Naive thymus-derived CD8-positive, alpha-beta T cell (primary cell): ENCODE results near the gene PDE10A. TPM values are rescaled to one million over a fixed set of nuclear protein-coding genes. Genes with fewer than 3 reads are reported as not detected.

Source experiments
- ATAC-seq, 2 donors: fragments of 150-1000 bp; cut with Tn5 transposase in 1 of 2; sonication (Bioruptor Pico), chemical (Tn5 transposase) in 1 of 2; 1 replicate in 1 of 2; 2 replicates in 1 of 2; pipeline ENCODE4 v1.10.0; 2021; ENCODE audit warnings: mild to moderate bottlenecking in 2 of 2, moderate library complexity in 2 of 2
- POLR2A ChIA-PET: fragments of 350-600 bp; sonication (Branson Sonifier 250); formaldehyde crosslinking; loops from one replicate; lab custom pipeline; 2021; ENCODE audit warnings: antibody characterized with exemption; lab: Charles Lee
- DNase-seq, 10 donors: peaks; one replicate each; pipeline versions ENCODE4 v3.0.0 to v3.0.0-alpha.2; 2020 to 2022
- H3K27ac Mint-ChIP-seq, 10 donors: one replicate each; pipeline ENCODE4 v1.8.0; 2020 to 2022; ENCODE audit warnings: mild to moderate bottlenecking in 10 of 10, mixed read lengths in 10 of 10, moderate library complexity in 4 of 10, inconsistent platforms in 1 of 10
- H3K27me3 Mint-ChIP-seq, 5 donors: one replicate each; pipeline ENCODE4 v1.8.0; 2021 to 2022; ENCODE audit warnings: mixed read lengths in 5 of 5
- H3K36me3 Mint-ChIP-seq, 3 donors: one replicate each; pipeline ENCODE4 v1.8.0; 2020 to 2022; ENCODE audit warnings: mixed read lengths in 3 of 3, mild to moderate bottlenecking in 2 of 3, inconsistent platforms in 1 of 3
- H3K4me1 Mint-ChIP-seq, 4 donors: one replicate each; pipeline ENCODE4 v1.8.0; 2021 to 2022; ENCODE audit warnings: mixed read lengths in 4 of 4
- H3K4me3 Mint-ChIP-seq, 10 donors: one replicate each; pipeline ENCODE4 v1.8.0; 2020 to 2022; ENCODE audit warnings: mild to moderate bottlenecking in 10 of 10, mixed read lengths in 10 of 10, moderate library complexity in 6 of 10, inconsistent platforms in 1 of 10
- H3K9me3 Mint-ChIP-seq, 9 donors: one replicate each; pipeline ENCODE4 v1.8.0; 2020 to 2022; ENCODE audit warnings: mixed read lengths in 9 of 9, mild to moderate bottlenecking in 3 of 9, inconsistent platforms in 1 of 9, moderate library complexity in 1 of 9
- polyA plus RNA-seq, 3 donors: library from polyadenylated mRNA; unstranded; fragments of 300-500 nt; fragmentation: Illumina TruSeq; gene quantifications; one replicate each; pipeline ENCODE4 v1.2.3, GENCODE V29; 2021
- total RNA-seq, 8 experiments: library from RNA in 2 of 8; stranded (reverse) in 2 of 8; gene quantifications; one replicate each; pipeline ENCODE4 v1.2.3 and lab custom pipeline; 2021 to 2026

The PDE10A gene
- total RNA-seq (not detected), polyA plus RNA-seq (not detected), total RNA-seq (lab: John Stamatoyannopoulos, UW) (0 to 0.26 (median 0.08) reads per million in 6 experiments)

DNA sequence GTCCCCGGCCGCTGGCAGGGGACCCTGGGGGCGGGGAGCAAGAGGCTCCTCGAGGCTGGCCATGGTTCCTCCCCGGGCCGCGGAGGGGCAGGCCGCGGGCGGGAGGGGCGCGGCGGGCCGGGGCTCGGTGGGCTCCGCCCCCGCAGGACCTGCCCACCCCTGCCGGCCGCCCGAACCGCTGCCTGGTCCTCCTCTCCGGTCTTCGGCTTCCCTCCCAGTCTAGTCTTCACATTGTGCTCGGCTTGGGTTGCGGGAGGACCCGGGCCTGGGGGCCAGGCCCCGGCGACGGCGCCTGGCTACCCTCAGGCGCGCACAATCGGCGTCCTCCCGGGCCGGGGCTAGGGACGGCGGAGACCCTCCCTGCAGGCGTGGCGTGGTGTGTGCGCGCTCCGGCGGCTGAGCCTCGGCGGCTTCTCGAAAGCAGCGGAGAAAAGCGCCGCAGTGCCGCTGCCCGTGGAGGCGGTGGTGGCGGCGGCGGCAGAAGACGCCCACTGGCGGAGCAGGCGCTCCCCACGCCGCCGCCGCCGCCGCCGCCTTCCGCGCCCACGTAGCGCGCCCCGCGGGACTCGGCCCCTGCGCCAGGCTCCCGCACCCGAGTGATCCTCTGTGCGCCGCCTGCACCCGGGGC lies at the start of gene PDE10A:
Gene PDE10A, minus strand, starts transcription at position 493 of the 628 bp plus-strand sequence. Its CDS starts 430 bp downstream, at position 63.
- Mint-ChIP-seq H3K4me3 (peak within 1 kb of the TSS in 6 of 10 donors; percentile 19 to 63 (median 32)), H3K9me3 (peaks cover 0 to 4% (median 0%) of the 10 kb centered on the region in 9 donors), H3K27ac (no peak within 1 kb of the TSS), H3K36me3 (peaks cover 0 to 4% (median 2%) of the 10 kb centered on the region in 3 donors), H3K27me3 (peaks cover 30 to 57% (median 43%) of the 10 kb centered on the region in 5 donors), H3K4me1 (peaks cover 0 to 12% (median 6%) of the 10 kb centered on the region in 4 donors)
- ATAC-seq, result no peak
- DNase-seq, result no peak
- POLR2A ChIA-PET, result no interaction called here

DNA sequence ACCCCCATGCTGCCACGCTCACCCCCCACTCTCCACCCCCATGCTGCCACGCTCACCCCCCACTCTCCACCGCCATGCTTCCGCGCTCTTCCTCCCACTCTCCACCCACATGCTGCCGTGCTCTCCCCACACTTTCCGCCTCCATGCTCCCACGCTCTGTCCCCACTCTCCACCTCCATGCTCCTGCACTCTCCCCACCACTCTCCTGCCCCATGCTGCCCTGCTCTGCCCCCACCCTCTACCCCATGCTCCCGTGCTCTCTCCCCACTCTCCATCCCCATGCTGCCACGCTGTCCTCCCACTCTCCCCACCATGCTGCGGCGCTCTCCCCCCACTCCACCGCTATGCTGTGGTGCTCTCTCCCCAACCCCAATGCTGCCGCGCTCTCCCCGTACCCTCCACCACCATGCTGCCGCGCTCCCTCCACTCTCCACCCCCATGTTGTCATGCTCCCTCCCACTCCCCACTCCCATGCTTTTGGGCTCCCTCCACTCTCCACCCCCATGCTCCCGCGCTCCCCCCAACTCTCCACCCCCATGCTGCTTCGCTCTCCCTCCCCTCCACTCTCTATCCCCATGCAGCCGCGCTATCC lies 46.0 kb upstream of the PDE10A start:
- H3K4me1 Mint-ChIP-seq, result peaks cover 0 to 2% (median 0%) of the 10 kb centered on the region in 4 donors
- POLR2A ChIA-PET, result no interaction called here
- no peak overlapping the region for H3K4me3 Mint-ChIP-seq
- DNase-seq (no peak), ATAC-seq (no peak)
- no peak overlapping the region for H3K27ac Mint-ChIP-seq
- H3K36me3 Mint-ChIP-seq, result peaks cover 0 to 2% (median 0%) of the 10 kb centered on the region in 3 donors
- H3K27me3 Mint-ChIP-seq, result peaks cover 0 to 9% (median 2%) of the 10 kb centered on the region in 5 donors
- peaks cover 0 to 12% (median 0%) of the 10 kb centered on the region in 9 donors for H3K9me3 Mint-ChIP-seq

DNA sequence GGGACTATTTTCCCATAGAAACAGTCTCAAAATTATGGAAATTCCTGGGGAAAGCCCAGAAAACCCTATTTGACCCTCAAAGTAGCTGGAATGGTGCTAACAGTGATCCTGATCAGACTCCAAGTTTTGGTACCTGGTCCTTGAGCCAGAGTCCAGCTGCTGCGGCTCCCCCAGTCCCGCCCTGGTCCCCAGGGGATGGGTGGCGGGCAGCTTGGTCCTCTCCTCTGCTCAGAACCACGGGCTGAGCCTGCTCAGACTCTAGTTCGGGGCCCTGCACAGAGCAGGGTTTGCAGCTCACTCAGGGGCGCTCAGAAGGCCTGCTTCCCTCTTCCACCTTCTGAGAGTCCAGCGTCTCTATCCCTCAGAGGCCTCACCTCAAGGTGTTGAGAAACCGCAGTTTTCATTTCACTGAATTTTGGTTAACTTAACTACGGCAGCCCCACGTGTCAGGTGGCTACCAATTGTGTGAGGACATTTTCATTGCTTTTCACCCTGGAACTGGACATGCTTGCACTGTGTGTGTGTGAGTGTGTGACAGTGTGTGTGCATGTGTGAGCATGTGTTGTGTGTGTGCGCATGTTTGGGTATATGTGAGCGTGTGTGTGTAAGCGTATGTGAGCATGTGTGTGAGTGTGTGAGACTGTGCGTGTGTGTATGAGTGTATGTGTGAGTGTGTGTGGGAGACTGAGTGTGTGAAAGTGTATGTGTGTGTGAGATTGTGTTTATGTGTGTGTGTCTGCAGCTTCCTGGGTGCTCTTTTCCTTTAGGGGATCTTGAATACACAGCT lies 44.2 kb upstream of the PDE10A start:
- Mint-ChIP-seq H3K27me3 (peaks cover 0 to 9% (median 2%) of the 10 kb centered on the region in 5 donors), H3K36me3 (peaks cover 0 to 2% (median 0%) of the 10 kb centered on the region in 3 donors), H3K4me3 (no peak overlapping the region), H3K27ac (no peak overlapping the region), H3K9me3 (peaks cover 0 to 12% (median 0%) of the 10 kb centered on the region in 9 donors), H3K4me1 (peaks cover 0 to 2% (median 0%) of the 10 kb centered on the region in 4 donors)
- ATAC-seq (no peak), DNase-seq (no peak)
- POLR2A ChIA-PET, result no interaction called here

- H3K4me1 Mint-ChIP-seq, result peaks cover 0 to 2% (median 0%) of the 10 kb centered on the region in 4 donors
- H3K4me3 Mint-ChIP-seq, result no peak overlapping the region
- ATAC-seq (no peak), DNase-seq (no peak)
- peaks cover 0 to 12% (median 0%) of the 10 kb centered on the region in 9 donors for H3K9me3 Mint-ChIP-seq
- H3K27ac Mint-ChIP-seq, result no peak overlapping the region
- POLR2A ChIA-PET, result no interaction called here
- H3K27me3 Mint-ChIP-seq, result peaks cover 0 to 9% (median 2%) of the 10 kb centered on the region in 5 donors
- peaks cover 0 to 2% (median 0%) of the 10 kb centered on the region in 3 donors for H3K36me3 Mint-ChIP-seq
These were observed 42.9 kb upstream of the PDE10A start for GRCh38 chr6:165705941-165706340.

- H3K27me3 Mint-ChIP-seq, result peaks cover 0 to 8% (median 0%) of the 10 kb centered on the region in 5 donors
- POLR2A ChIA-PET, result no interaction called here
- H3K4me1 Mint-ChIP-seq, result no peaks in the 10 kb centered on the region
- peaks cover 0 to 7% (median 0%) of the 10 kb centered on the region in 9 donors for H3K9me3 Mint-ChIP-seq
- no peak overlapping the region for H3K4me3 Mint-ChIP-seq
- no peaks in the 10 kb centered on the region for H3K36me3 Mint-ChIP-seq
- no peak for ATAC-seq
- H3K27ac Mint-ChIP-seq, result no peak overlapping the region
- no peak for DNase-seq
These were observed 41.2 kb upstream of the PDE10A start for GRCh38 chr6:165704045-165704748.

GRCh38 chr6:165702669-165703068 lies 39.6 kb upstream of the PDE10A start:
- Mint-ChIP-seq H3K36me3 (no peaks in the 10 kb centered on the region), H3K4me3 (no peak overlapping the region), H3K4me1 (no peaks in the 10 kb centered on the region), H3K27ac (no peak overlapping the region), H3K9me3 (peaks cover 0 to 13% (median 3%) of the 10 kb centered on the region in 9 donors), H3K27me3 (peaks cover 0 to 8% (median 2%) of the 10 kb centered on the region in 5 donors)
- DNase-seq, result no peak
- POLR2A ChIA-PET, result no interaction called here
- no peak for ATAC-seq

DNA sequence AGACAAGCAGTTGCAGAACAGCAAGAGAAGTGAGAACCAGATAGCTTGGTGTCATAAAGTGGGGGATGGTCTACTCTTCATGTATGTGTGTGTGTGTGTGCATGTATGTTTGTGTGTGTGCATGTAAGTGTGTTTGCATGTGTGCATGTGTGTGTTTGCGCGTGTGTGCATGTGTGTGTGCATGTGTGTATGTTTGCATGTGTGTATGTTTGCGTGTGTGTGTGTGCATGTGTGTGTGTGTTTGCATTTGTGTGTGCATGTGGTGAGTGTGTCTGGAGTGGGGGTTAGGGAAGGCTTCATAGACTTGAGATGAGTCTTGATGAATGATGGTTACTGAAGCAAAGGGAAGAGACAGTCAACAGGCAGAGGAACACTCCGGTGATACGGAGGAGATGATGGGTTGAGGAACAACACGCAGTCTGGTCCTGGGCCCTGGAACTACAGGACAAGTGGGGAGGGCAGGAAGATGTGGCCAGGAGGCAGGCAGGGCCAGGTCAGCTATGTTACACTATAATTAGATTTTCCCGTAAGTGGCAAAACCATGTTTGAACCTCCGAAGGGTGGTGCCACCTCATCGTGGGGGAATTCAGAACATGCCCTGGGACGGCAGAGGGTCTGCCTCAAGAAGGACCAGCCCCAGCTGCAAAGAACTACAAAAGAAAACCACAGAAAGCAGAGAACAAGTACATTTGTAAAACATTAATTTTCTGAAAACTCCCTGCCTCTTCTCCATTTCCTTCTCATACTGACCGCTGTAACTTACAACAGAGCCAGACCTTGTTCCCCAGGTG lies 38.7 kb upstream of the PDE10A start:
- Mint-ChIP-seq H3K36me3 (no peaks in the 10 kb centered on the region), H3K9me3 (peaks cover 0 to 20% (median 6%) of the 10 kb centered on the region in 9 donors), H3K27me3 (peaks cover 0 to 8% (median under 1%) of the 10 kb centered on the region in 5 donors), H3K27ac (peak overlapping the region in 1 of 10 donors; percentile 3), H3K4me1 (no peaks in the 10 kb centered on the region), H3K4me3 (no peak overlapping the region)
- ATAC-seq (no peak), DNase-seq (no peak)
- POLR2A ChIA-PET, result interaction anchor here (0.6 kb wide), 1 partner anchor 14 kb away, joined by 3 read pairs; no protein-coding TSS in a partner anchor

- POLR2A ChIA-PET, result interaction anchor here (0.6 kb wide), 1 partner anchor 15 kb away, joined by 3 read pairs; no protein-coding TSS in a partner anchor
- H3K9me3 Mint-ChIP-seq, result peaks cover 0 to 24% (median 6%) of the 10 kb centered on the region in 9 donors
- H3K27ac Mint-ChIP-seq, result no peak overlapping the region
- peaks cover 0 to 8% (median 1%) of the 10 kb centered on the region in 5 donors for H3K27me3 Mint-ChIP-seq
- ATAC-seq (no peak), DNase-seq (no peak)
- no peak overlapping the region for H3K4me3 Mint-ChIP-seq
- H3K36me3 Mint-ChIP-seq, result no peaks in the 10 kb centered on the region
- no peaks in the 10 kb centered on the region for H3K4me1 Mint-ChIP-seq
These were observed 38.0 kb upstream of the PDE10A start for GRCh38 chr6:165701005-165701404.

- H3K4me1 Mint-ChIP-seq, result no peaks in the 10 kb centered on the region
- POLR2A ChIA-PET, result no interaction called here
- no peak overlapping the region for H3K4me3 Mint-ChIP-seq
- H3K9me3 Mint-ChIP-seq, result peaks cover 0 to 34% (median 6%) of the 10 kb centered on the region in 9 donors
- ATAC-seq (no peak), DNase-seq (no peak)
- H3K36me3 Mint-ChIP-seq, result no peaks in the 10 kb centered on the region
- peaks cover 1 to 14% (median 9%) of the 10 kb centered on the region in 5 donors for H3K27me3 Mint-ChIP-seq
- H3K27ac Mint-ChIP-seq, result no peak overlapping the region
These were observed 35.8 kb upstream of the PDE10A start for GRCh38 chr6:165698868-165699267.

DNA sequence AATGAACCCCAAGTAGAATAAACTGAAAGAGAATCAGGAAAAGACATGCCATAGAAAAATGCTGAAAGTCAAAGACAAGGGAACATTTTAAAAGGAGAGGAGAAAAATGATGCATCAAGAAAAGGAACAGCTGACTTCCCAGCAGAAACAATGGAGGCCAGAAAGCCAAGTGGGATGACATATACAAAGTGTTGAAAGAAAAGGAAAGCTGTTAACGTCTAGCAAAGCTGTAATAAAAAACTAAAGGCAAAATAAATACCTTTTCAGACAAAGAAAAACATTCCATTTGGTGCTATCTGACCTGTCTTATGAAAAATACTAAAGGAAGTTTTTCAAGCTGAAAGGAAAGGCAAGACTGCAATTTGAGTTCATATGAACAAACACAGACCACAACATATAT lies 34.1 kb upstream of the PDE10A start:
- Mint-ChIP-seq H3K36me3 (no peaks in the 10 kb centered on the region), H3K27ac (no peak overlapping the region), H3K9me3 (peaks cover 0 to 34% (median 8%) of the 10 kb centered on the region in 9 donors), H3K4me1 (no peaks in the 10 kb centered on the region), H3K27me3 (peaks cover 1 to 17% (median 9%) of the 10 kb centered on the region in 5 donors), H3K4me3 (no peak overlapping the region)
- ATAC-seq (no peak), DNase-seq (no peak)
- POLR2A ChIA-PET, result no interaction called here

- POLR2A ChIA-PET, result no interaction called here
- no peak overlapping the region for H3K27ac Mint-ChIP-seq
- peaks cover 1 to 13% (median 9%) of the 10 kb centered on the region in 5 donors for H3K27me3 Mint-ChIP-seq
- ATAC-seq (no peak), DNase-seq (no peak)
- no peaks in the 10 kb centered on the region for H3K36me3 Mint-ChIP-seq
- no peak overlapping the region for H3K4me3 Mint-ChIP-seq
- H3K4me1 Mint-ChIP-seq, result no peaks in the 10 kb centered on the region
- peaks cover 0 to 34% (median 8%) of the 10 kb centered on the region in 9 donors for H3K9me3 Mint-ChIP-seq
These were observed 32.9 kb upstream of the PDE10A start for GRCh38 chr6:165695722-165696515.
